ENCODE data around the gene AQP1.

AQP1 gene

DNA sequence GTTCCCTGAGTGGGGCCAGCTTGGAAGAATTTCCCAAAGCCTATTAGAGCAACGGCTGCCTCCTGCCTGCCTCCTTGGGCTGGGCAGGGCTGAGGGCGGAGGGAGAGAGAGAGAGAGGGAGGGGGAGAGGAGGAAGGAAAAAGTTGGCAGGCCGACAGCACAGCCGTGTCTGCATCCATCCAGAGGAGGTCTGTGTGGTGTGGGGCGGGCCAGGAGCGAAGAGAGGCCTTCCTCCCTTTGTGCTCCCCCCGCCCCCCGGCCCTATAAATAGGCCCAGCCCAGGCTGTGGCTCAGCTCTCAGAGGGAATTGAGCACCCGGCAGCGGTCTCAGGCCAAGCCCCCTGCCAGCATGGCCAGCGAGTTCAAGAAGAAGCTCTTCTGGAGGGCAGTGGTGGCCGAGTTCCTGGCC is at the start of gene AQP1:
Gene AQP1, plus strand, starts transcription at position 293 of the 409 bp plus-strand sequence. Its CDS starts 57 bp downstream, at position 350.
- FAIRE-seq (no peak), DNase-seq (ENCODE audit: extremely low spot score, insufficient read length, low read depth) (no peak)

DNA sequence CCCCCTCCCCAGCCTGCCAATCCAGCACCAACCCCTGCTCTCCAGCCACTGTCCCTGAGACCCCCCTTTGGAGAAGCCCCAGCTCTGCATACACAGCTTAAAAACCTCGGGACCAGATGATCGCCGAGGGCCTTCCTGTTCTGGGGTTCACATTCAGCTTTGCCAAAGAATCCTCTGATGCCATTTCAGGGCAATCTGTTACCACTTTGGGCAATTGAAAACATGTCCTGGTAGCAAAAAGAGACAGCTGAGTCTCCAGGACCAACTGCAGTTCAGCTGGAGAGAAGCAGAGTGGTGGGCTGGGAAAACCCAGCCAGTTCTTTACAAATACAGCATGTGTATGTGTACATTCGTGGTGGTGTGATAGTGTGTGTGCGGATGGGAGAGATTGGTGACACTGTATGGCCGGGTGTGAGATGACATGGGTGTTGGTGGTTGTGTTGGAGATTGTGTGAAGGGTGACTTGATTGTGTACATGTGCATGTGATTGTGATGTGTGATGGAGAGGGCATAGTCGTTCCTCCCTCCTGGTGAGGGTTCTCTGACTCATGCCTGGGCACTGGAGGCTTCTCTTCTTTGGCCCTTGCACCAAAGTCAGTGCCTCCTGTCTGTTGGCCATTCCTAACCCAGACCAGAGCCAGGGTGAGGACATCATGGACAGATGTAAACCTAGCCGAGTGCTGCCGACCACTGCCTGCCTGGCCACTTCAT is 48.5 kb upstream of the AQP1 start:
- FAIRE-seq, result no peak
- no peak for DNase-seq (ENCODE audit: extremely low spot score, insufficient read length, low read depth)

DNA sequence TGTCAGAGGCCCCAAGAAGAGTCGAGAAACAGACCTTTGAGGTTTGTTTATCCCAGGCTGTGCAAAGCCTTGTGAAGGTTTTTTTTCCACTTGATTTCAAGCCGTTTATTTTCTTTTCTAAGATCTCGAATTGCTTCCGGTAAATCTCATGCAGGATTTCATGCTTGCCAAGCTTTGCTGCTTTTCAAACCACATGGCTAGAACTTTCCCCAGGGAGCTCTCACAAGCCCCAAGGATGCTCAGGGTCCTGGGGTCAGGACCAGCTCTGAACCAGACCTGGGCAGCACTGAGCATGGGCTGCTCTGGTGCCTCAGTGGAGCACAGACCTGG is 48.0 kb upstream of the AQP1 start:
- FAIRE-seq, result no peak
- no peak for DNase-seq (ENCODE audit: extremely low spot score, insufficient read length, low read depth)

DNA sequence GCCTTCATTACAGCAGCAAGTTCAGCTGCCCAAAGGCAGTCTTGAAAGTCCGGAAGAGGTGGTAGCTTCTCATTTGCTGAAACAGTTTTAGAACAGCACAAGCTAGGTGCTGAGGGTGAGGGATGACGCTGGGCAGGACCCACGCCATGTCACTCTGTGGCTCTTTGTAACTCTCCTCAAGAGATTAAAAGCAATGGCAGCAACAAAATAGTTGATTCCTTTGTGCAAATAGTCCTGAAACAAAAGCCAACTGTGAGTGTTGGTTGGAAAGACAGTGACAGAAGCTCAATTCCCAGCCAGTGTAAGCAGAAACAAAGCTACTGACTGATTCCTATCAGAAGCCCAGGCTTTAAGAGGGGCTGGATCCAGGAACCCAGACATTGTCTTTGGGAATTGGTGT is 47.6 kb upstream of the AQP1 start:
- no peak for FAIRE-seq
- DNase-seq (ENCODE audit: extremely low spot score, insufficient read length, low read depth), result no peak

DNA sequence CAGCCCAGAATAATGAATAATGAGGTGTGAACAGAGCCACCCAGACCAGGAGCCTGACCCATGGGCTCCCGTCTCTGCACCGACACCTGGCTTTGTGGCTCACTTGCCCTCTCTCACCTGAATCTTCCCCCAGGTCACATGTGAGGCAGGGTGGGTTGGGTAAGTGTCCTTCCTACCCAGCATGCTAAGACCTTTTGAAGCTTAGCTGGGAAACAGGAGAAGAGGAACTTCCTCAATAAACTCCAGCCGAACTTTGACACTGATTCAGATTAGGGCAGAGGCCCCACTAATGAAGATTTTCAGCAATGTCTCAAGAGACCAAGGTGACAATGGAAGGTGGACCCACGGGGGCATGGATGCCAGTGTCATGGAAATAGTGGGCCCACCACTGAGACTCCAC is 46.6 kb upstream of the AQP1 start:
- DNase-seq (ENCODE audit: extremely low spot score, insufficient read length, low read depth) (no peak), FAIRE-seq (no peak)

DNA sequence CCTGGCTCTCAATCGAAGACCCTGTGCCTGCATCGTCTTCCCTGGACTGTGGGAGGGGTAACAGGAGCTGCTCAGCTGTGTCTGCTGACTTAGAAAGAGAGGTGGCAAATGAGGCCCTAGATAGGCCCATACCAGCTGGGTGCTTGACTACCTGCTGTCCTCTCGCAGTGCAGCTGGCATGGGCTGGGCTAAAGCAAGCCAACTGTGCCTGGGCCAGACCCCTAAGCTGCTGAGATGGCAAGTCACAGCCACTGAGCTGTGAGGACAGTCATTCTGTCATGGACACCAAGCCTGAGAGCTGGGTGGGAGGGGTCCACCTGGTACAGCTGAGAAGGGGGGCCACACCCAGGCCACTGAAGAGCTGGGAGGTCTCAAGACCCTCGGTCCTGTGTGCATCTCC is 45.8 kb upstream of the AQP1 start:
- FAIRE-seq (no peak), DNase-seq (ENCODE audit: extremely low spot score, insufficient read length, low read depth) (no peak)

DNA sequence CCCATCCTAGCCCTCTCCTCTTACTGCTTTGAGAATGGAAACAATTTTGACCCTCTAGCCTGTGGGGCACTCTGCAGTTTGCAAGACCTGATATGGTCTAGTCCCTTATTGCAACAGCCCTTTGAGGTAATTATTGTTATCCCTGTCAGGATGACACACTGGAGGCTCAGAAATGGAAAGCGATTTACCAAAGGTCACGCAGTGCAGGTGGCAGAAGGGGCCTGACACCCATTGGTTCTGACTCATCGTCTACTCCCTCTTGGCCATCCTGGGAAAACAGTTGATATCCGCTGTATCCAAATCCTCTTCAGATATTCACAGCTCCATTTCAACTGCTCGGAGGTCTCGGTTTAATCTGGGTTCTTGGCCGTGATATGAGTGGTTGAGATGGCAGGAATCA is 44.7 kb upstream of the AQP1 start:
- no peak for FAIRE-seq
- no peak for DNase-seq (ENCODE audit: extremely low spot score, insufficient read length, low read depth)

DNA sequence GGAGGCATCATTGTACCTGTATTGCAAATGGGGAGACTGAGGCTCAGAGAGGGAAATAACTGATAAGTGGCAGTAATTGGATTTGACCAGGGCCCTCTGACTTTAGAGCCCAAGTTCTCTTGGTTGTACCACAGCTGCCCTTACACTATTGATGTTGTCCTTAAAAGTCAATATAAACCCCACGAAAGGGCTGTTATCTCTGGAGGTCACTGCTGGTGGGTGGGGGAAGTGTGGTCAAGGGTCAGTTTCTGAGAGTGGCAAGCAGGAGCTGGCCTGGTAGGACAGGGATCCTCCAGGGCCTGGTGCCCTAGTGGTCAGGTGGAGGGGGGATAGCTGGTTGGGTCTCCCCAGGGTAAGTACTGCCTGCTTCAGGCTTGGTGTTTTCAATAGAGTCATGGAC is 44.2 kb upstream of the AQP1 start:
- DNase-seq (ENCODE audit: extremely low spot score, insufficient read length, low read depth) (no peak), FAIRE-seq (no peak)

DNA sequence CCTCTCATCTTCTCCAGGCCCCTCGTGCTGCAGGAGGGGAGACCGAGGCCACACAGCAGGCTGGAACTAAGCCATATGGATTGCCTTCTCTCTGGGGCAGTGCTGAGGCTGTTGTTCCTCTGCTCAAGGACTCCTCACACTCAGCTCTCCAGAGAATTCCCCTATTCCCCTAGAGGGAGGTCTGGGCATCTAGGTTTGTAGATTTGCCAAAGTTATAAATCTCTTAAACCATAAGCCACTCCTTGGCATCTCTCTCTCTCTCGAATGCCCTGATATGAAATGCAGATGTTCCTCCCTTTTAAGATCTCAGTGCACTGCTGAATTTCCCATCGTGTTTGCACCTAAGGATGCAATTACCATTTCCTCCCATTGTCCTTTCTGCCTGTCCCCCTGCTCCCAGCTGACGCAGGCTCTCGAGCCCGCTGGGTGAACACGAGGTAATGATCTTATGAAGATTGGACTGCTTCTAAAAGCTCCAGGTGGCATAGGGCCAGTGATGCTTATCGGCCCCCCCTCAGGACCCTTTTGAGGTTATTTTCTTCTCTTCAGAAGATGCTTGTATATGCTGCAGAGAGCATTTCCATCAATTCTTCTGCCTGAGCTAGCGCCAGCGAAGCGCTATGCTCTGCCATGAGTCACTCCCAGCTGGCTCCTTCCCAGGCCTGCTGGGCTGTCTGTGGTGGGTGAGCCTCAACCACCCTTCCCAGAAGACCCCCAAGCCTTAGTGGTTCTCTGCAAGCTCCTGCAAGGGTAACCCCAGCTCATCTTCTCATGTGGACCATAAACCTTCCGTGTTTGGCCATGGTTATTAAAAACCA is 41.6 kb upstream of the AQP1 start:
- DNase-seq (ENCODE audit: extremely low spot score, insufficient read length, low read depth) (no peak), FAIRE-seq (no peak)

DNA sequence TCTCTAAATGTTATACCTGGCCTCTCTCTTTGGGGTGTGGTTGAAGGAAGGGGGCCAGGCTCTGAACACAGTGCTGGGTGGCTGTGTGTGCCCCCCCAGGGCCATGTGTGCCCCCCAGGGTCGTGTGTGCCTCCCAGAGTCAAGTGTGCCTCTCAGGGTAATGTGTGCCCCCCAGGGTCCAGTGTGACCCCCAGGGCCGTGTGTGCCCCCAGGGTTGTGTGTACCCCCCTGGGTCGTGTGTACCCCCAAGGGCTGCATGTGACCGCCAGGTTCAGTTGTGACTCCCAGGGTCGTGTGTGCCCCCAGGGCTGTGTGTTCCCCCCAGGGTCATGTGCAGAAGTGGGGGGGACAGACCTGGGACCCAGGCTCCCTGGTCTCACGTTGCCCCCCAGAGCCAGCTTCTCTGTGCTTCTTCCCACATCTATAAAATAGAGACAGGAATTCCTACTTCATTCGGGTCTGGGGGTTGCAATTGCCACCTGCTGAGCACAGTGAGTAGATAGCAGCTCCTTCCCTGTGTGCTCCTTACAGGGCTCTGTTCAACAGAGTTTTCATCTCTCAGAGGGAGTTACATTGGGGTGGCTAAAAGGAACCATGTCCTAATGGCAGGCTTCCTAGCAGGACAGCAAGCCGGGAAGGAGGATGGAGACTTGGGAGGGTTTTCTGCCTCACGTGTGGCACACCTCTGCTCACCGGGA is 40.7 kb upstream of the AQP1 start:
- DNase-seq (ENCODE audit: extremely low spot score, insufficient read length, low read depth) (no peak), FAIRE-seq (no peak)

DNA sequence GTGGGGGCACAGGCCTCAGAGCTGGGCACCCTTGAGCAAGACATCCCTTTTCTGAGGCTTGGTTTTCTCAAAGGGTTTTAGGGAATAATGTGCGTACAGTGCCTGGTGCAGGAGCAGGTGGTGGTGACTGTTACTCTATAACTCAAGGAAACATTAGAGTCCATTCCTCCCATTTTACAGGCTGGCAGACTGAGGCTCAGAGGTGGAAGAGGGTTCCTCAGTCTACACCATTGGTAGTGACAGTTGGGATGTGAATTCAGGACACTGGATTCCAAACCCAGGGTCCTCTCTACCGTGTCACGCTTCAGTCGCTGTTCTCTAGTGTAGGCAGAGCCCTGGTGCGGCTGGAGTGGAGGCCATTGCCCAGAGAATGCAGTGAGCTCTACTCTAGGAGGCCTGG is 40.0 kb upstream of the AQP1 start:
- FAIRE-seq (no peak), DNase-seq (ENCODE audit: extremely low spot score, insufficient read length, low read depth) (no peak)

DNA sequence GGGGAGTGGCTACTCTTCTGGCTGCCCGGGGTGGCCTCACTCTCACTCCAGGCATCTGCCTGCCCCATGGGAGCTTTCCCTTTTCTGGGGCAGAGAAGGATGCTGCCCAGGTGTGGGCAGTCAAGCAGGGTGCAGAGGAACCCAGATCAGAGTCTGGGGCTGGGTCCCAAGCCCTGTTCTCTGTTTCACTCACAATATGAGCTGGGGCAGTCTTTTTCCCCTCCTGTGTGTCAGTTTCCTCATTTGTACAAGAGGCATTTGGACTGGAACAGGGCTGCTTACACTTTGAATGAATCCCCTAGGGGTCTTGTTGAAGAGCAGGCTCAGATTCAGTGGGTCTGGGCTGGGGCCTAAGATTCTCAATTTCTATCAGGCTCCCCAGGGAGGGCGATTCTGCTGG is 38.4 kb upstream of the AQP1 start:
- no peak for DNase-seq (ENCODE audit: extremely low spot score, insufficient read length, low read depth)

DNA sequence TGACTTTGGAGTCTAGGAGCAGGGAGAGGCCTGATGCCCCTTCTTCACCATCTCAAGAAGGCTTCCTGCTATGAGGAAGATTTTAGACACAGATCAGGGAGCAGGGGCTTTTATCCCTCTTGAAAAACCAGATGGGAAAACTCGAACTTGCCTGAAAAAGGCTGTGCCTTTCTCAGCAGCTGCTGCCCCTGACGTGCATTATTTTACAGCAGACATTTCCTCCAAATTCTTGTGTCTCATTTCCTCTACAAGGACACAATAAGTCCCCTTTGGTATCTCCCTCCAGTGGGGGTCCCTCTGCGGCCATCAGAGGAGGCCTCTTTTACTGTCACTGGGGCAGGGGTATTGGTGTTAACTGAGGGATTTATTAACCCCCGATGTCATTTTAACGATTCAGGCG is 38.0 kb upstream of the AQP1 start:
- DNase-seq (ENCODE audit: extremely low spot score, insufficient read length, low read depth) (no peak), FAIRE-seq (no peak)

More for the DNA sequence above, 38.4 kb upstream of the AQP1 start:
- FAIRE-seq, result no peak

DNA sequence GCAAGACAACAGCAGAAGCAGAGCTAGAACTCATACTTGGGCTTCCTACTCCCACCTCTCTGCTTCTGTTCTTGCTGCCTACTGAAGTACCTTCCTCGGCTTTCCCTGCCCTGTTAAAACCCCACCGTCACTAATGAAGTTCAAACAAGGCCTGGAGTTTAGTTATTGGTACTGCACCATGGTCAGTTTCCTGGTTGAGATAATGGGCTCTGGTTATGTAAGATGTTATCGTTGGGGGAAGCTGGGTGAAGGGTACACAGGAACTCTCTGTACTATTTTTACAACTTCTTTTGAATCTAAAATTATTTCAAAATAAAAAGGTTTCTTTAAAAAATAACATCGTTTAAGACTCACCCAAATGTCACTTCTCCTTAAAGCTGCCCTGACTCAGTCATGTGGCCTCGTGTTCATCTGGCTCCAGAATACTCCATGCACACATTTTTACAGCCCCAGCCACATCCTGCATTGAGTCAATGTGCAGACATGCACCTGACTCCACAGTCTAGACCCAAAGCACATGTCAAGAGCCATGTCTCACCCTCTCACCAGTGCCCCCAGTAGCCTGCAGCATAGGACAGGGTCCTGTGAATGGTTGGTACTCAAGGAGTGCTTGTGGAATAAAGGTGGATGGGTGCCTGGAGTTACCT is 36.9 kb upstream of the AQP1 start:
- FAIRE-seq (no peak), DNase-seq (ENCODE audit: extremely low spot score, insufficient read length, low read depth) (no peak)

DNA sequence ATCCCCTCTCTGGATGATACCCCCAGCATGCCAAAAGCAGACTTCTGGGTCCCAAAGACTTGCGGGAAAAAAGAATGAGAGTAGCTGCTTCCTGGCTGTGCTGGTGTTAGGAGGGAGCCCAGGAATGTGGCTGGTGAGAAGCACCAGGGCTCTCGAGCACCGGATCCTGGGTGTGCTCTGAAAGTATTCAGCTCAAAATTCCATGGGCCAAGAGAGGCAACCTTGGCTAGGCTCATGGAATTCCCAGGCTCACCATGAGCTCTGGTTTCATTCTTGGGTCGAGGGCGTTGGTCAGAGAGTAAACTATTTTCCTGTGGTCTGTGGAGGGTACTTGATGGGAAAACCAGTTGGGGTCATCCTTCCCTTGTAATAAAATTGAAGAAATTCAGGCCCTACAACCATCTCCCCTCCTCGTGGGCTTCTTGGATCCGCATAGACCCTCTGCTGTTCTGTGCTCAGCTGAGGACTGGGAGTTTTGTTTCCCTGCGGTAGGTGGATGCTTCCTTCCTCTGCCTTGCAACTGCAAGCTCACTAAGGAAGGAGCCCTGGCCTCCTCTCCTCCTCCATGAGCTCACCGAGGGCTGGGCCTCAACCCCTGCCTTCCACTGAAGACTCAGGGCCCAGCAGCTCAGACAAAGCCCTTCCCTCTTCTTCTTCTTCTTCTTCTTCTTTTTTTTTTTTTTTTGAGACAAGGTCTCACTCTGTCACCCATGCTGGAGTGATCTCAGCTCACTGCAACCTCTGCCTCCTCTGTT is 34.5 kb upstream of the AQP1 start:
- DNase-seq (ENCODE audit: extremely low spot score, insufficient read length, low read depth) (no peak), FAIRE-seq (no peak)

DNA sequence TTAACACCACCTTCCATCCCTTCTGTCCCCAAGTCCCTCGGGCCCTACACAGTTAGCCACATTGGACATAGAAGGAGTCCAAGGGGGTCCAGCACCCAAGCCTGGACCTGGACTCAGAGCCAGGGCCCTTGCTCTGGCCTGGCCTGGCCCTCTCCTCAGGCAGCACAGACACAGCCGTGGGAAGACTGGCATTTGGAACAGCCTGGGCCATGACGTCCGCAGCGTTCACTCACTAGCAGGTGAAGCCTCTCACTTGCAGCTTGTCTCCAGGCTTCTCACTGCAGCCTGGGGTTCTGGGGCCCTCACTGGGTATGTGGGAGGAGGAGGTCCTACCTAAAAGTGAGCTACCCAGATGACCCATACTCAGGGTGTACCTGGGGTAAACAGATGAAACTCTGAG is 33.7 kb upstream of the AQP1 start:
- no peak for DNase-seq (ENCODE audit: extremely low spot score, insufficient read length, low read depth)
- FAIRE-seq, result no peak

DNA sequence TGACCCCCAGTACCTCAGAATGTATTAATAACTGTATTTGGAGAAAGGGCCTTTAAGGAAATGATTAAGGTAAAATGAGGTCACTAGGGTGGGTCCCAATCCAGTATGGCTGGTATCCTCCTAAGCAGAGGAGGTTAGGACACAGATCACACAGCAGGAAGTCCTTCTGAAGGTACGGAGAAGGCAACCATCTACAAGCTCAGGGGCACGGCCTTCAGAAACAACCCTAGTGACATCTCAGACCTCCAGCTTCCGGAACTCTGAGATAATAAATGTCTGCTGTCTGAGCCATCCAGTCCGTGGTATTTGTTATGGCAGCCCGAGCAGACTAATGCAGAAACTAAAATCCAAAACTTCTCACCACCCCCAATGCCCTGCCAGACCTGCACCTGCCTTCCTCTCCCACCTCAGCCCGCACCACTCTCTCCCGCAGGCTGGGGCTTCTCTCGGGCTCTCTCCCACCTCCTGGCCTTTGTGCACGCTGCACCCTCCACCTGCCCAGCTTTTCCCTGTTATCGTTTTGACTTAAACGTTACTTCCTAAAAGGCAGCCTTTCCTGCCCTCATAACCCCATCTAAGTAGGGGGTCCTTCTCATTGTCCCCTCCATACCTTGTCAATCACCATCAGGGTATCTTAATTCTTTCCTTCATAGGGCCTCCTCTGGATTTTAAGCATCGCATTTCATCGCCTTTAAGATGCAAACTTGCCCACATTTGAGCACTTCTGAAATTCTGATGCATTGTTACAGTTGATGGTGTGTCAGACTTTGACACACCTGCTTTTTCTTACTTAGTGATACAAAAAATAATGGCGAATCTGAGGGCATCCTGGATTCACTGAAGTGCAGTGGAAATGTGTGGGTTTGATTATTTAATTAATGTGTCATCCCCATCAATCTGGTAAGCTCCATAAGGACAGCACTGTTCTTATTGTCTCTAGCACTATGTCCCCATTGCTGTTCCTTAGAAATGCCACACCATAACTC is 32.2 kb upstream of the AQP1 start:
- no peak for FAIRE-seq
- no peak for DNase-seq (ENCODE audit: extremely low spot score, insufficient read length, low read depth)

DNA sequence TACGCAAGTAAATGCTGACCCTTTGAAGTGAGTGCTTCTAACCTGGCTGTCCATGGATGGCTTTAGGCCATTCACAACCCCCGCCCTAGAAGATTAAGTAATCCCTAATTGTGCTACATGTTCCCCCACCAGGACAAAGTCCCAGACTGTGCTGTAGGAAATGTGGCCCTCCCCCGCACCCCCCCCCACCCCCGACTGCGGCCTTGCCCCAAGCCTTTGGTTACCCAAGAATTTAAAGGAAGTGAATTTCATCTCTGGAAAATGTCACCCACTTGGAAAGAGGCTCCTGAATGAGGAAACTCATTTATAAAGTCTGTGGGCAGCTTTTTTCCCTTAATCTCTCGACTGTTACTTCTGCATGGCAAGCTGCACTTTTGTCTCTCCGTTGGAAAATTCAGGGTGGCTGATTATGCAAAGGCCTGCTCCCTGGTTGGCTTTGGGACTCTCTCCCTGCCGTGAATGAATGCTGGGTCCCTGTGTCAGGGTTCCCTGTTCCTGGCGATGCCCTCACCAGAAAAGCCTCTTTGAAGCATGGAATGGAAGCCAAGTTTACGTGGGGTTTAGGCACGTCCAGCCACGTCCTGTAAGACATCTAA is 31.4 kb upstream of the AQP1 start:
- no peak for DNase-seq (ENCODE audit: extremely low spot score, insufficient read length, low read depth)
- no peak for FAIRE-seq

DNA sequence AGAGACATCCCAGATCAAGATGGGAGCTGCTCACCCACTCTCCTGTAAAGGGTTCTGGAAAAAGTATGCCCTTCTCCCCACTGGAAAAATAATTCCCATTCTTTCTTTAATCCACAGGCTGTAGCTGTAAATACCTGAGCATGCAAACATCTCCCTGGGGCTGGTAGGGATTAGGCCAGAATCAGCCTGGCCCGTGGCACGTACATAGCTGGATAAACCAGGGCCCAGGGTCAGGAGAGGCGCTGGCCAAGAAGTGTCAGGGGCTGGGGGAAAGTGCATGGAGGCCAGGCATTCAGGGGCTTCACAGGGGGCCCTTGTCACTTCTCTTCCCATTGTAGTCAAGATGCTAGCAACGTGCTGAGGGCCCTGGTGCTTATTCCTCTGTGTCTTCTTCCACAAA is 30.7 kb upstream of the AQP1 start:
- DNase-seq (ENCODE audit: extremely low spot score, insufficient read length, low read depth) (no peak), FAIRE-seq (no peak)

Data from GM18507 (cell line).